ENCODE measurements around the gene SUPV3L1. TPM values are rescaled to one million over a fixed set of nuclear protein-coding genes. Genes with fewer than 3 reads are reported as not detected.

The SUPV3L1 gene
- total RNA-seq, 1 donor from 2014 or later = 46.6 TPM

GRCh38 chr10:69226919-69227450 is 47.0 kb downstream of the SUPV3L1 start:
- DNase-seq (ENCODE audit: low read depth) (no peak), FAIRE-seq (no peak)
- Histone ChIP-seq H3K4me3 (ENCODE audit: low read depth, low read length) (no peak overlapping the region), H3K36me3 (ENCODE audit: control insufficient read depth, insufficient read depth, low read length) (no peaks in the 10 kb centered on the region), H3K27me3 (ENCODE audit: control insufficient read depth, insufficient read depth, low read length) (no peaks in the 10 kb centered on the region)
- TF ChIP-seq CTCF (IDR thresholded peaks at IDR 0.05; ENCODE audit: insufficient read depth, low read length, severe bottlenecking) = no peak

GRCh38 chr10:69228151-69228550 is 48.1 kb downstream of the SUPV3L1 start:
- no peaks in the 10 kb centered on the region for H3K27me3 ChIP-seq (ENCODE audit: control insufficient read depth, insufficient read depth, low read length)
- H3K4me3 ChIP-seq (ENCODE audit: low read depth, low read length) = no peak overlapping the region
- DNase-seq (ENCODE audit: low read depth) (no peak), FAIRE-seq (no peak)
- no peak for TF ChIP-seq CTCF (IDR thresholded peaks at IDR 0.05; ENCODE audit: insufficient read depth, low read length, severe bottlenecking)
- no peaks in the 10 kb centered on the region for H3K36me3 ChIP-seq (ENCODE audit: control insufficient read depth, insufficient read depth, low read length)

- DNase-seq (ENCODE audit: low read depth) (no peak), FAIRE-seq (no peak)
- Histone ChIP-seq H3K4me3 (ENCODE audit: low read depth, low read length) (no peak overlapping the region), H3K27me3 (ENCODE audit: control insufficient read depth, insufficient read depth, low read length) (no peaks in the 10 kb centered on the region), H3K36me3 (ENCODE audit: control insufficient read depth, insufficient read depth, low read length) (no peaks in the 10 kb centered on the region)
- no peak for TF ChIP-seq CTCF (IDR thresholded peaks at IDR 0.05; ENCODE audit: insufficient read depth, low read length, severe bottlenecking)
Measured at GRCh38 chr10:69229616-69229916, 49.5 kb downstream of the SUPV3L1 start.

- FAIRE-seq = no peak
- no peak for TF ChIP-seq CTCF (IDR thresholded peaks at IDR 0.05; ENCODE audit: insufficient read depth, low read length, severe bottlenecking)
- Histone ChIP-seq H3K36me3 (ENCODE audit: control insufficient read depth, insufficient read depth, low read length) (no peaks in the 10 kb centered on the region), H3K27me3 (ENCODE audit: control insufficient read depth, insufficient read depth, low read length) (no peaks in the 10 kb centered on the region), H3K4me3 (ENCODE audit: low read depth, low read length) (no peak overlapping the region)
- no peak for DNase-seq (ENCODE audit: low read depth)
Measured at GRCh38 chr10:69230128-69230527, 50.1 kb downstream of the SUPV3L1 start.

- peak; percentile 85 for DNase-seq (ENCODE audit: low read depth)
Measured at GRCh38 chr10:69232252-69232651, 52.2 kb downstream of the SUPV3L1 start.

More at GRCh38 chr10:69232252-69232651, 52.2 kb downstream of the SUPV3L1 start:
- FAIRE-seq = peak; percentile 96
- Histone ChIP-seq H3K4me3 (ENCODE audit: low read depth, low read length) (no peak overlapping the region), H3K36me3 (ENCODE audit: control insufficient read depth, insufficient read depth, low read length) (no peaks in the 10 kb centered on the region), H3K27me3 (ENCODE audit: control insufficient read depth, insufficient read depth, low read length) (no peaks in the 10 kb centered on the region)
- TF ChIP-seq CTCF (IDR thresholded peaks at IDR 0.05; ENCODE audit: insufficient read depth, low read length, severe bottlenecking) = peak; percentile 9

Measured in bronchial epithelial cell (primary cell).